ENCODE measurements around the gene KANK3. TPM values are rescaled to one million over a fixed set of nuclear protein-coding genes. Genes with fewer than 3 reads are reported as not detected.

Gene KANK3
- total and polyA plus RNA-seq, 10 of the 15 experiments (the other 5 are each of a cell fraction or from before 2014, with no cell fraction given) = 0.03 to 0.93 (median 0.22) TPM; not detected in 1

- peak; percentile 96 for TF ChIP-seq ZBTB40 (IDR thresholded peaks at IDR 0.05; ENCODE audit: borderline replicate concordance)
- TF ChIP-seq GATAD2B (conservative IDR thresholded peaks at IDR 0.05; ENCODE audit: low read depth) = peak; percentile 90
- peak; percentile 97 for TF ChIP-seq CHD2 (IDR thresholded peaks at IDR 0.05; ENCODE audit: borderline replicate concordance, low read depth, low read length)
- TF ChIP-seq, protein P1, sequence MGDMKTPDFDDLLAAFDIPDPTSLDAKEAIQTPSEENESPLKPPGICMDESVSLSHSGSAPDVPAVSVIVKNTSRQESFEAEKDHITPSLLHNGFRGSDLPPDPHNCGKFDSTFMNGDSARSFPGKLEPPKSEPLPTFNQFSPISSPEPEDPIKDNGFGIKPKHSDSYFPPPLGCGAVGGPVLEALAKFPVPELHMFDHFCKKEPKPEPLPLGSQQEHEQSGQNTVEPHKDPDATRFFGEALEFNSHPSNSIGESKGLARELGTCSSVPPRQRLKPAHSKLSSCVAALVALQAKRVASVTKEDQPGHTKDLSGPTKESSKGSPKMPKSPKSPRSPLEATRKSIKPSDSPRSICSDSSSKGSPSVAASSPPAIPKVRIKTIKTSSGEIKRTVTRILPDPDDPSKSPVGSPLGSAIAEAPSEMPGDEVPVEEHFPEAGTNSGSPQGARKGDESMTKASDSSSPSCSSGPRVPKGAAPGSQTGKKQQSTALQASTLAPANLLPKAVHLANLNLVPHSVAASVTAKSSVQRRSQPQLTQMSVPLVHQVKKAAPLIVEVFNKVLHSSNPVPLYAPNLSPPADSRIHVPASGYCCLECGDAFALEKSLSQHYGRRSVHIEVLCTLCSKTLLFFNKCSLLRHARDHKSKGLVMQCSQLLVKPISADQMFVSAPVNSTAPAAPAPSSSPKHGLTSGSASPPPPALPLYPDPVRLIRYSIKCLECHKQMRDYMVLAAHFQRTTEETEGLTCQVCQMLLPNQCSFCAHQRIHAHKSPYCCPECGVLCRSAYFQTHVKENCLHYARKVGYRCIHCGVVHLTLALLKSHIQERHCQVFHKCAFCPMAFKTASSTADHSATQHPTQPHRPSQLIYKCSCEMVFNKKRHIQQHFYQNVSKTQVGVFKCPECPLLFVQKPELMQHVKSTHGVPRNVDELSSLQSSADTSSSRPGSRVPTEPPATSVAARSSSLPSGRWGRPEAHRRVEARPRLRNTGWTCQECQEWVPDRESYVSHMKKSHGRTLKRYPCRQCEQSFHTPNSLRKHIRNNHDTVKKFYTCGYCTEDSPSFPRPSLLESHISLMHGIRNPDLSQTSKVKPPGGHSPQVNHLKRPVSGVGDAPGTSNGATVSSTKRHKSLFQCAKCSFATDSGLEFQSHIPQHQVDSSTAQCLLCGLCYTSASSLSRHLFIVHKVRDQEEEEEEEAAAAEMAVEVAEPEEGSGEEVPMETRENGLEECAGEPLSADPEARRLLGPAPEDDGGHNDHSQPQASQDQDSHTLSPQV (IDR thresholded peaks at IDR 0.05) = 0 out of 2 replicates have a peak, but pooled peaks have one; percentile 66
- TF ChIP-seq ATF7 (IDR thresholded peaks at IDR 0.05; ENCODE audit: low read depth) = peak; percentile 100
- peak; percentile 100 for TF ChIP-seq SMARCA5 (IDR thresholded peaks at IDR 0.05)
- TF ChIP-seq CBX5 (IDR thresholded peaks at IDR 0.05; ENCODE audit: low read depth) = no peak
- peak; percentile 43; the same call in 1 of the 2 replicates for TF ChIP-seq TAF1 (IDR thresholded peaks at IDR 0.05; ENCODE audit: borderline replicate concordance, low read depth, low read length)
- TF ChIP-seq RUNX3 (IDR thresholded peaks at IDR 0.05; ENCODE audit: low read length) = peak; percentile 65
- 0 out of 4 replicates have a peak, but pooled peaks of 1 of the 2 experiments have one; percentile 53 for TF ChIP-seq EP300 (IDR thresholded peaks at IDR 0.05; ENCODE audit: borderline replicate concordance in 1 of 2, control insufficient read depth in 1 of 2, low read depth in 2 of 2, low read length in 2 of 2)
- TF ChIP-seq STAT1 (conservative IDR thresholded peaks at IDR 0.05) = peak; percentile 78; the same call in 1 of the 2 replicates
- TF ChIP-seq HDGF (IDR thresholded peaks at IDR 0.05) = peak; percentile 45; the same call in 1 of the 2 replicates
- TF ChIP-seq, protein P2, sequence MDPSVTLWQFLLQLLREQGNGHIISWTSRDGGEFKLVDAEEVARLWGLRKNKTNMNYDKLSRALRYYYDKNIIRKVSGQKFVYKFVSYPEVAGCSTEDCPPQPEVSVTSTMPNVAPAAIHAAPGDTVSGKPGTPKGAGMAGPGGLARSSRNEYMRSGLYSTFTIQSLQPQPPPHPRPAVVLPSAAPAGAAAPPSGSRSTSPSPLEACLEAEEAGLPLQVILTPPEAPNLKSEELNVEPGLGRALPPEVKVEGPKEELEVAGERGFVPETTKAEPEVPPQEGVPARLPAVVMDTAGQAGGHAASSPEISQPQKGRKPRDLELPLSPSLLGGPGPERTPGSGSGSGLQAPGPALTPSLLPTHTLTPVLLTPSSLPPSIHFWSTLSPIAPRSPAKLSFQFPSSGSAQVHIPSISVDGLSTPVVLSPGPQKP (IDR thresholded peaks at IDR 0.05; ENCODE audit: low read depth, low read length) = peak; percentile 100
- TF ChIP-seq ZNF687 (IDR thresholded peaks at IDR 0.05) = peak; percentile 54; the same call in 1 of the 2 replicates
Measured at GRCh38 chr19:8389891-8390616, 47.0 kb upstream of the KANK3 start, which contains the start of gene RAB11B (continued).

Measured in GM12878 (cell line).